Spinal cord (tissue), 10 donors: ENCODE measurements around the gene MYL11. TPM values are rescaled to one million over a fixed set of nuclear protein-coding genes. Genes with fewer than 3 reads are reported as not detected.

ENCODE experiments used
- DNase-seq, 6 donors: peaks; one replicate each; pipeline versions ENCODE4 v3.0.0 to v3.0.0-alpha.2; 2013 to 2015; ENCODE audit warnings: low spot score in 6 of 6, low read depth in 4 of 6
- H3K27ac ChIP-seq: one replicate; pipeline ENCODE4 v1.5.1; 2013; ENCODE audit warnings: low read depth, low read length, control low read depth
- H3K27me3 ChIP-seq: one replicate; pipeline ENCODE4 v1.6.1; 2013; ENCODE audit warnings: low read length; ENCODE audit not compliant: control insufficient read depth, insufficient read depth
- H3K36me3 ChIP-seq: one replicate; pipeline ENCODE4 v1.6.1; 2013; ENCODE audit warnings: low read length; ENCODE audit not compliant: control insufficient read depth, insufficient read depth
- H3K4me1 ChIP-seq: one replicate; pipeline ENCODE4 v1.6.1; 2013; ENCODE audit warnings: low read length; ENCODE audit not compliant: control insufficient read depth, insufficient read depth
- H3K4me3 ChIP-seq: one replicate; pipeline ENCODE4 v1.5.1; 2013; ENCODE audit warnings: low read depth, low read length, control low read depth
- H3K9me3 ChIP-seq: one replicate; pipeline ENCODE4 v1.6.1; 2013; ENCODE audit warnings: low read length; ENCODE audit not compliant: control insufficient read depth, insufficient read depth
- WGBS: methylation state at CpG from one replicate; pipeline ENCODE4 v1.1.5; 2013; ENCODE audit warnings: missing lambda C conversion rate; ENCODE audit not compliant: insufficient coverage; 5-methylcytosine and 5-hydroxymethylcytosine counted together
- polyA plus RNA-seq, 2 donors: library from polyadenylated mRNA; unstranded; fragments of 120-200 nt; gene quantifications; one replicate each; pipeline ENCODE4 v1.2.1, GENCODE V29; 2013; ENCODE audit not compliant: insufficient read length in 2 of 2
- total RNA-seq, 2 donors: library from RNA; depleted of rRNA in 1 of 2; stranded (reverse); fragments of 120-200 nt in 1 of 2; fragments of >200 nt in 1 of 2; gene quantifications; one replicate each; pipeline versions ENCODE4 v1.2.3 to v1.2.4, GENCODE V29; 2013 to 2014
- donor health status: healthy.

The MYL11 gene
- total and polyA plus RNA-seq, 4 donors: 1.4 to 11.4 (median 3.2) TPM

- no peaks in the 10 kb centered on the region for H3K9me3 ChIP-seq
- peaks cover 21% of the 10 kb centered on the region for H3K36me3 ChIP-seq
- 12% methylated on average over 12 of the region's 12 CpGs for WGBS
- no peak for DNase-seq
- peak overlapping the region; percentile 76 for H3K4me3 ChIP-seq
- no peaks in the 10 kb centered on the region for H3K27me3 ChIP-seq
- peaks cover 41% of the 10 kb centered on the region for H3K4me1 ChIP-seq
- peak overlapping the region; percentile 99 for H3K27ac ChIP-seq
Observed at GRCh38 chr16:30399435-30400186, 25.0 kb downstream of the MYL11 start.

GRCh38 chr16:30401768-30402425 lies 27.3 kb downstream of the MYL11 start:
- Histone ChIP-seq H3K36me3 (peaks cover 21% of the 10 kb centered on the region), H3K27ac (no peak overlapping the region)
- 77% methylated on average over 2 of the region's 8 CpGs for WGBS

DNA sequence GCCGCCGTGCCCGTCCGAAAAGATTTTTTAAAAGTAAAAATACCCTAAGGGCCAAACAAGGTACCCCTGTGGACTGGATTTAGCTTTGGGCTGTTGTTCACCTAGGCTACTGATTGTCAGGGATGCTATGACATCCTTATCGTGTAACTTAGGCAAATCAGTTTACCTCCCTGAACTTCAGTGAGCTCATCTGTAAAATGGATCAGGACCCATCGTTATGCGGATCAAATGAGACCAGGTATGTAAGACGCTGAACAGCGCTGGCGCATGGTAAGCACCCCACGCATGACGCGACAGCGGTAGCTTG lies 32.1 kb downstream of the MYL11 start:
- peaks cover 9% of the 10 kb centered on the region for H3K36me3 ChIP-seq
- 9% methylated on average over 10 of the region's 14 CpGs for WGBS
- peak overlapping the region; percentile 84 for H3K4me3 ChIP-seq
- peak overlapping the region; percentile 91 for H3K27ac ChIP-seq
- peaks cover 19% of the 10 kb centered on the region for H3K4me1 ChIP-seq
- no peak for DNase-seq
- no peaks in the 10 kb centered on the region for H3K9me3 ChIP-seq
- H3K27me3 ChIP-seq: no peaks in the 10 kb centered on the region

More at GRCh38 chr16:30401768-30402425, 27.3 kb downstream of the MYL11 start:
- Histone ChIP-seq H3K4me1 (peaks cover 30% of the 10 kb centered on the region), H3K4me3 (no peak overlapping the region), H3K9me3 (no peaks in the 10 kb centered on the region), H3K27me3 (no peaks in the 10 kb centered on the region)
- no peak for DNase-seq

DNA sequence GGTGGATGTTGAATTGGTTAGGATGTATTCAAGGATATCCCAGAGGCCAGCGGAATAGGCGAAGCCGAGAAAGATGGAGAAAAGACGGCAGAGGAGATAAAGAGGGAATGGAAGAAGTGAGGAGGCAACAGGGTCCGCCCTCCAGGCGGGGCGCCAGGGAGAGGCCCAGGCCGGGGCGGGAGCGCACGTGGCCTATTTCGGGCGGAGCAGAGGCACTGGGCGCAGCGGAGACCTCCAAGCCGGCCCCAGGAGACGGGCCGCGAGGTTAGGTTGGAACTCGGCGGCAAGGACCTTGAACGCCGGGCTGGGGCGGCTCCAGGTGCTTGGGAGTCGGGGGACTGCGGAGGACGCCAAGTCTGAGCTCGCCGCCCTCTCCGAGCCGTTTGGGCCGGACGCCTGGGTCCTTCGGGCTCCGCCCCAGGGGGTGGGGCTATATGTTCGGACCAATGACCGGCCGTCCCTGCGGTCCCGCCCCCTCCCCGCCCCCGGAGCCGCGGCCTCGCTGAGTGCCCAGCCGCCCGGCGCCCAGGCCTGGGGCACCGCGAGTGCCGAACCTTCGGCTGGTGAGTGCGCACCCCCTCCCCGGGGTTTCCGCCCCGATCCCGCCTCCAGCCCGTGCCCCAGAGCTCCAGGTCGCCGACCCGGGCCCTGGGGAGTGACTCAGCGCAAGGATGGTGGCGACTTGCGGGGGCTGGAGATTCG lies 32.7 kb downstream of the MYL11 start, which contains the start of gene ZNF771:
TSS of gene ZNF771 (plus strand) at position 505 of the 702 bp plus-strand sequence. CDS start 448 bp downstream, outside the sequence.
- peak within 1 kb of the TSS; percentile 91 for H3K27ac ChIP-seq
- peaks cover 12% of the 10 kb centered on the region for H3K36me3 ChIP-seq
- H3K9me3 ChIP-seq: no peaks in the 10 kb centered on the region
- no peaks in the 10 kb centered on the region for H3K27me3 ChIP-seq
- WGBS: under 1% methylated on average over 65 of the region's 65 CpGs
- H3K4me3 ChIP-seq: peak within 1 kb of the TSS; percentile 84
- H3K4me1 ChIP-seq: peaks cover 19% of the 10 kb centered on the region
- DNase-seq: peak in 5 of 6 donors; percentile 81 to 97 (median 91)

GRCh38 chr16:30407804-30408534 lies 33.4 kb downstream of the MYL11 start:
- Histone ChIP-seq H3K4me3 (peak overlapping the region; percentile 84), H3K4me1 (peaks cover 19% of the 10 kb centered on the region), H3K27ac (peak overlapping the region; percentile 91), H3K36me3 (peaks cover 16% of the 10 kb centered on the region), H3K9me3 (no peaks in the 10 kb centered on the region), H3K27me3 (no peaks in the 10 kb centered on the region)
- WGBS: 23% methylated on average over 6 of the region's 19 CpGs
- no peak for DNase-seq

DNA sequence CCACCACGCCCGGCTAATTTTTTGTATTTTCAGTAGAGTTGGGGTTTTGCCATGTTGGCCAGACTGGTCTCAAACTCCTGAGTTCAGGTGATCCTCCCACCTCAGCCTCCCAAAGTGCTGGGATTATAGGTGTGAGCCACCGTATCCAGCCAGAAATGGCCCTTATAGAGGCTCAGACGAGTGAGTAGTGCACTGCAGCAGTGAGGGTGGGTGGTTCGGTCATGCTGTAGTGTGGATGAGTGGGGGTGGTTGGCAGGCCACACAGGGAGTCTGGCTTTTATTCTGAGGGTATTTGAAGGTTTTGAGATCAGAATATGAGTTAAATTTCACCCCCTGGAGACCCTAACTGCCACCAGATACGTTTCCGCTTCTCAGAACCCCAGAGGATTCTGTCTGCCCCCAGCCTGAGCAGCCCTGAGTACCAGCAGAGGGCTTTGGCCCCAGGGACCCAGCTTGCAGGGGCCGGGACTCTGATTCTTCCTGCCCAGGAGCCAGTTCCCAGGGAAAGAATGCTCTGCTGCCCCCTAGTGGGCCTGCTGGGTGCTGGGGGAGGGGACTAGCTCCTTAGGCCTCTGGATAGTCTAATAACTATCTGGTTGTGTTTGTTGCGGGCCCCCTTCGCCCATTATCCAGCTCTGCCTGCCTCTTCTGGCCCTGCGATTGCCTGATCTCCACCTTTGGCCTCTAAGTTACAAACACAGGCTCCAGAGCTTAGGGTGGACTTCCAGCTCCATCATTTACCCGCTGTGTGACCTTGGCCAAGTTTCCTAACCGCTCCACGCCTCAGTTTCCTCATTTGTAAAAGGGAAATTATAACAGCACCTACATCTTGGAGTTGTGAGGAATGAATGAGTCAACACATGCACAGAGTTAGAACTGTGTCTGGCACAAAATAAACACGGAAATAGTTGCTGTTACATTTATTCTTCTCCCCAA lies 34.8 kb downstream of the MYL11 start:
- H3K4me3 ChIP-seq: no peak overlapping the region
- peaks cover 21% of the 10 kb centered on the region for H3K36me3 ChIP-seq
- no peaks in the 10 kb centered on the region for H3K27me3 ChIP-seq
- H3K27ac ChIP-seq: peak overlapping the region; percentile 1
- DNase-seq: peak in 4 of 6 donors; percentile 68 to 95 (median 87)
- 28% methylated on average over 8 of the region's 15 CpGs for WGBS
- peaks cover 19% of the 10 kb centered on the region for H3K4me1 ChIP-seq
- no peaks in the 10 kb centered on the region for H3K9me3 ChIP-seq

- H3K4me1 ChIP-seq: peaks cover 26% of the 10 kb centered on the region
- no peaks in the 10 kb centered on the region for H3K27me3 ChIP-seq
- no peak for DNase-seq
- no peak overlapping the region for H3K4me3 ChIP-seq
- 96% methylated on average over 5 of the region's 6 CpGs for WGBS
- no peaks in the 10 kb centered on the region for H3K9me3 ChIP-seq
- peaks cover 26% of the 10 kb centered on the region for H3K36me3 ChIP-seq
- no peak overlapping the region for H3K27ac ChIP-seq
Observed at GRCh38 chr16:30413112-30413806, 38.7 kb downstream of the MYL11 start.

- H3K27ac ChIP-seq: no peak overlapping the region
- H3K9me3 ChIP-seq: no peaks in the 10 kb centered on the region
- peaks cover 25% of the 10 kb centered on the region for H3K4me1 ChIP-seq
- DNase-seq: no peak
- WGBS: 90% methylated on average over 3 of the region's 5 CpGs
- no peak overlapping the region for H3K4me3 ChIP-seq
- H3K36me3 ChIP-seq: peaks cover 26% of the 10 kb centered on the region
- H3K27me3 ChIP-seq: no peaks in the 10 kb centered on the region
Observed at GRCh38 chr16:30414159-30414558, 39.6 kb downstream of the MYL11 start.
